CD4-positive, alpha-beta T cell treated with Interleukin-2 at 100 ng/mL for 4 hours (primary cell): ENCODE data around the gene MYO5A.
"Not testable (repeated sequence)": the region's sequence is repeated elsewhere in the genome, so short reads cannot be mapped to it uniquely, and the experiment has no call there.

Experiments
- DNase-seq: peaks from one replicate; pipeline ENCODE4 v3.0.0-alpha.2; 2020; ENCODE audit warnings: low spot score

The MYO5A gene

DNA sequence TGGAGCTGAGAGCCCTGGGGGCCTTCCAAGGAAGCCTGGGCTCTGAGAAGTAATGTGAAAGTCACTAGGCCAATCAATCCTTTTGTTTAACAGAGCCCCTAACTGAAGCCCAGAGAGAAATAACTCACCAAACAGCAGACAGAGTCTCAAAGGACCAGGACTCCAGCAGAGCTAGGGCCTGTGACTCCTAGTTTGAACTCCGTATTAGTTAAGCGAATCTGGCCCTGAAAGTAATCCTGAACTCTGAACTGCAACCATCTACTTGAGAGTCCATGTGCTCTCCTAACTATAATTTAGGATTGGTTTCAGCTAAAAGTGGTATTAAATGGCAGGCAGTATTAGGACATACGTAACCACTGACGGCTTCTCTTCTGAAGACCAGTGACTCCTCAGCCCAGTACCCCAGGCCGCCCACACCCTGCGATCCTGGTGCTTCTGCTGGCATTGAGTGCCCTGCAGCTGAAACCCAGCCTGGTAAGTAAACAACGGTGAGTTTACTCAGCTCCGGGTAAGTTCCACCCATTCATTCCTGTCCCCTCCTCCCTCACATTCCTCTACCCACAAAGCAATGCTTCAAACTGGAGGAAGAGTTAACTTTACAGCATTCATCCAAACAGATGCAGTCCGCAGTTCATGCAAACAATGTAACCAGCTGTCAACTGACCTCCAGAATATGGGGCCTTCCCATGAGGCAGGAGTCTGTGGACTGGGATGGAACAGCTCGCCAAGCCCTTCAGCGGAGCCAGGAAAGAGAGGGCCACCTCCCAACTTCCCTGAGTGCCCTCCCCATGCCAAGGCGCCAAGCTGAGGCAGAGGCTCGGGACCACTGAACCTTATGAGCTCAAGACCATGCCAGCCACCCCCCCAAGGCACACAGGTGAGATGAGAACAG, 240.4 kb downstream of the MYO5A start:
- no peak for DNase-seq

GRCh38 chr15:52287114-52287513, 241.6 kb downstream of the MYO5A start:
- DNase-seq, result no peak

DNA sequence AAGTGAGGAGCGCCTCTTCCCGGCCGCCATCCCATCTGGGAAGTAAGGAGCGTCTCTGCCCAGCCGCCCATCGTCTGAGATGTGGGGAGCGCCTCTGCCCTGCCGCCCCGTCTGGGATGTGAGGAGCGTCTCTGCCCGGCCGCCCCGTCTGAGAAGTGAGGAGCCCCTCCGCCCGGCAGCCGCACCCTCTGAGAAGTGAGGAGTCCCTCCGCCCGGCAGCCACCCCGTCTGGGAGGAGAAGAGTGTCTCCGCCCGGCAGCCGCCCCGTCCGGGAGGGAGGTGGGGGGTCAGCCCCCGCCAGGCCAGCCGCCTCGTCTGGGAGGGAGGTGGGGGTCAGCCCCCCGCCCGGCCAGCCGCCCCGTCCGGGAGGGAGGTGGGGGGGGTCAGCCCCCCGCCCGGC, 242.7 kb downstream of the MYO5A start:
- not testable (repeated sequence) for DNase-seq

GRCh38 chr15:52284164-52284563, 244.5 kb downstream of the MYO5A start:
- no peak for DNase-seq

GRCh38 chr15:52283281-52283680, 245.4 kb downstream of the MYO5A start:
- DNase-seq, result no peak

GRCh38 chr15:52282418-52282817, 246.3 kb downstream of the MYO5A start:
- no peak for DNase-seq

DNA sequence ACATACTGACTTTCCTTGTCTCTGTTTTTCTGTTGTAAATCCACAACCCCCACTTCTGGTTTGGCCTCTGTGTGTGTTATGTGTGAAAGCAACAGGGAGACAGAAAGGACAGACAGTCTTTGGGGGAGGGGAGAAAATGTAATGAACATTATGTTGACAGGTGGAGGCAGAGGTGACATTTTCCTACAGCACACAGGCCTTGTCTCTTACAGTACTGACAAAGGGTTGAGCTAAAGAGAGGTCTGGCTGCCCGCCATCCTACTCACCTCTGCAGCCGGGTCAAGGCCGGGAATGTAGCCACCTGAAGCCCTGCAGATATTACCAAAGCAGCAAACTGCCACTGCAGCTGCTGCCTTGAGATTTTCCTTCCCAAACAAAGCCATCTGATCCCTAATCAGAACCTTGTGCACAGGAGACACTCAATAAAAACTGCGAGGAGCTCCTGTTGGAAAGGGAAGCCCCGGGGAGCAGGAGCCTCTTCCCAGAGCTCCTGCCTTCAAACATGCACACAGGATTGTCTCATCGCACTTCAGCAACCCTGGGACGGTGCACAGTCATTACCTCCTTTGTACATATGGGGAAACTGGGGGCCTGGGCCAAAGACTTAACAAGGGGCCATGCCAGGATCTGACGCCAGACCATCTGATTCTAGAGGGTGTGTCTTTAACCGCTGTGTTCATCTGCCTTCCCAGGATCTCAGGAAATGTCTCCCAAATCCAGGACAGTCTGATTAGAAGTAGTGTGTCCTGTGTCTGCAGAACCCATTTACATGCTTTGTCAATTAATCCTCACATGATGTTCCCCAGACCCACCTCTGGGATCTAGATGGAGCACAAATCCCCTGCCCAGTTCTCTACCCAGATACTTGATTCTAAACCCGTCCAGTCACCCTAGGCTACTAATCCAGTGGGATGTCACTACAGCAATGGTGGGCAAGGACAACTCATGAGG, 247.3 kb downstream of the MYO5A start:
- no peak for DNase-seq

- DNase-seq, result no peak
These were observed 248.2 kb downstream of the MYO5A start for GRCh38 chr15:52280326-52281084.

- no peak for DNase-seq
These were observed 249.9 kb downstream of the MYO5A start for GRCh38 chr15:52278636-52279367.

GRCh38 chr15:52278135-52278534, 250.5 kb downstream of the MYO5A start:
- DNase-seq, result no peak

DNA sequence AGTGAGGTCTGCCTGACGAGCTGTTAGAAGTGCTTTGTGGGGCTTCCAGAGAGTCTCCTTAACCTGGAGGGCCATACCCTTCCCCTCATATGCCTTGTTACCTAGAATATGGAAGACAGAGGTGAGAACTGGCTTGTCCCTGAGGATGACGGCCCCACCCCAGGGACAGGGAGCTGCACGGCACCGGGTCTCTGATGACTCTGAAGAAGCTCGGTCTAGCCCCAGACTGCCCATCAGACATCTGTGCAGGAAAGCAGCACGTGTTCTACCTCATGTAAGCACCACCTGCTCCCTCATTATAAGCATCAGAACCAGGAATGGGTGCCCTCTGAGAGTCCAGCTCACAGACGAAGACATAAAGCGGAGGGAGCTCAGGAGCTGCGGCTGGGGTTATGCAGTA, 251.1 kb downstream of the MYO5A start:
- DNase-seq, result no peak

DNA sequence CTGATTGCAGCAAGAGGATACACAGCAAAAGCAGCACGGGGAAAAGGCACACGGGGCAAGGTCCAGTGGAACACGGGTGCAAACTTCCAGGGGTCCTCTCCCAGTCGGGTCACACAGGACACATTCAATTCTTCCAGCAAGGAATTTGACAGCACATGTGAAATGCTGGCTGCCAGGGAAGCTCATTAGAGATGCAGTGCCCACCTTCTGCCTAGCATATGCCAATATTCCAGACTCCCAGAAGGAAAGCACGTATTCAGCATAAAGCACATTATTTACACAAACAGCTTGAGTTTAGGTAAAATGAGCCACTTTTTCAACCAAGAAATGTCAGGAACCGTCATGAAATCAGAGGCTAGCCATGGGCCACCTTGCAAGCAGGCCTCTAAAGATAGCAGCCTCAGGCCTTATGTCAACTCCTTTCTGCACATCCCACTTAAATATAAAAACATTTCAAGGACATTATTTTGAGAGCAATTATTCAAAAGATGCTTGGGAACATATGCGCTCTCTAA, 252.4 kb downstream of the MYO5A start:
- DNase-seq, result no peak

- DNase-seq, result no peak
These were observed 265.0 kb downstream of the MYO5A start for GRCh38 chr15:52263563-52264282.

DNA sequence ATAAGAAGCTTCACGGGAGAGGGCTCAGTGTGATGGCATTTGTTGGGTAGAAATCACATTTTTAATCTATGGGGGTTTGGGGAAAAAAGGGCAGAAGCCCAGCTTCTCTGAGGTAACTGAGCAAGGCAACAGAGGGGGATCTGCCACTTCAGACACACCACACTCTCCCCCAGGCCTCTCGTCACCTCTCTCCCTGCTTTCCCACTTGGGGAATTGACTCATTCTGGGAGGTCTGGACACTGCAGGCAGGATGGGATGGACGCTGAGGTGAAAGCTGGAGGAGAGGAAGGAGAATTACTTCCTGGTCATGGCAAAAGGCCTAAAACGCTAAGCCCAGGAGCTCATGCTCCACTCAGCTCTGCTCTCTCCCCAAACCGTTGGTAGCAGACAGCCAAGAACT, 266.3 kb downstream of the MYO5A start:
- no peak for DNase-seq

DNA sequence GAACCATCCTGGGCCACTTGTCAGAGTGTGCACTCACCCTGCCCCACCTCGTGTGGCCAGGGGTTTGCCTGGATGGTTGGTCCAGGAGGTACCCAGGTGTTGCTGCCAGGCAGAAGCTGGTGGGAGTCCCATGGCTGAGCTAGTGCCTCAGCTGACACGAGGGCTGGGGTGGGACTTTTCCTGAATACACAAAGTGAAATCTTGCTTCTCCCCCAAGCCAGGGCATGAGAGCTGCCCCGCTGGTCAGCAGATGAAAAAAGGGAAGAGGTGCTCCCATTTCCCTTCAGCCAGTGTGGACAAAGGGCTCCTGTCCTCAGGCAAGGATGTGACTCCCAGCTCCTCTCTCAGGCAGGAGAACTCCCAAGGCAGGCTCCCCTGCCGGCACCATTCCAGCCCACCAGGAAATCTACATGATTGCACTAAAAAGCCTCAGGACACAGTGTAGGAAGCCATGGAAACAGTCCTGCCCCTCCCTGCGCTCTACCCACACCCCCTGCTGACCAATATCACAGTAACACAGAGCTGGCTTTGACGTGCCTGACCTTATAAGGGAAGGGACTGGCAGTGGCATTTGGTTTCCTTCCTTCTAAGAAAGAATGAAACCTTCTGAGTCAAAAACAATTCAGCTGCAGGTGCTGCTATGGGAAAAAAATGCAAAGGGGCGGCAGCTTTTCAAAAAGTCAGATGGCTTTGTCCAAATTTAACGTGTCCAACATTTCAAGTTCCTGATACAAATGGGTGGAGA, 267.0 kb downstream of the MYO5A start:
- peak; percentile 66 for DNase-seq

DNA sequence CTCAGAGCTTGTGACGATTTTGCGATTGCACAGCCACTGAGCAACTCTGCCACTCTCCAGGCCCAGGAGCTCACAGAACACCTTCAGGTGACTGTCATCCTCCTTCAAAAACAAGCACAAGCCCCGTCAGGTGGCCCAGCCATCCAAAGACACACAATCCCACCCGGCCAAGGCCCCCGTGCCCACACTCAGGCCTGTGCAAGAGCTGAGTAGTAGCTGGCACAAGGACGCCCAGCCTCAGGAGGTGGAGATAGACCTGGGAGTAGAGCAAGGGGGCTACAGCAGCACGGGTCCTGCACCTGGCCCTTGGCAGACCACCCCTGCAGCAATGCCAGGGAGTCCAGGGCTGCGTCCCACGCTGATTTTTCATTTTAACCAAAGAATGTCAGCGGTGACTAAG, 267.7 kb downstream of the MYO5A start:
- DNase-seq, result no peak

- no peak for DNase-seq
These were observed 269.2 kb downstream of the MYO5A start for GRCh38 chr15:52259503-52259902.

GRCh38 chr15:52258461-52258860, 270.2 kb downstream of the MYO5A start:
- no peak for DNase-seq

GRCh38 chr15:52257734-52258062, 271.0 kb downstream of the MYO5A start:
- DNase-seq, result no peak
